AG09319 (cell line): Measurements from ENCODE around the gene RNF181.
A peak's percentile ranks its signal among the peaks of the same experiment; 100 is the strongest.
"Not testable (repeated sequence)": the region's sequence is repeated elsewhere in the genome, so short reads cannot be mapped to it uniquely, and the experiment has no call there.

ENCODE experiments used
- DNase-seq: peaks from one replicate; pipeline ENCODE4 v3.0.0-alpha.2; 2010; ENCODE audit warnings: low read depth; ENCODE audit errors: extremely low read depth
- CTCF ChIP-seq: IDR thresholded peaks from 2 replicates; pipeline ENCODE4 v1.5.1; 2011; ENCODE audit warnings: low read depth, mild to moderate bottlenecking, inconsistent platforms, low read length, moderate library complexity

The RNF181 gene

GRCh38 chr2:85598594-85599340 lies 3.2 kb downstream of the RNF181 start:
- DNase-seq: no peak
- no peak for TF ChIP-seq CTCF

- no peak for TF ChIP-seq CTCF
- no peak for DNase-seq
These were observed 4.1 kb downstream of the RNF181 start for GRCh38 chr2:85599468-85600234.

- no peak for DNase-seq
- TF ChIP-seq CTCF: no peak
These were observed 4.7 kb downstream of the RNF181 start for GRCh38 chr2:85600235-85600575.

GRCh38 chr2:85600951-85601770 lies 5.6 kb downstream of the RNF181 start:
- no peak for TF ChIP-seq CTCF
- no peak for DNase-seq

GRCh38 chr2:85601771-85602475 lies 6.4 kb downstream of the RNF181 start:
- DNase-seq: no peak
- TF ChIP-seq CTCF: no peak

GRCh38 chr2:85602476-85603234 lies 7.1 kb downstream of the RNF181 start, which contains the start of gene TMEM150A:
TMEM150A (minus strand) TSS chr2:85602698; CDS start chr2:85601948, 750 bp downstream.
- TF ChIP-seq CTCF: no peak; the same call in none of the 2 replicates
- peak; percentile 60 for DNase-seq

- not testable (repeated sequence) for DNase-seq
These were observed 8.5 kb downstream of the RNF181 start for GRCh38 chr2:85604133-85604444.
